Hematopoietic multipotent progenitor cell (in vitro differentiated cells): ENCODE measurements around the gene LTA4H. TPM values are rescaled to one million over a fixed set of nuclear protein-coding genes. Genes with fewer than 3 reads are reported as not detected.

ENCODE experiments used
- DNase-seq, 3 donors: peaks; one replicate each; pipeline ENCODE4 v3.0.0-alpha.2; 2011 to 2015; ENCODE audit warnings: low read depth in 2 of 3, low spot score in 2 of 3
- total RNA-seq: library from RNA; depleted of rRNA; stranded (reverse); fragments of >200 nt; gene quantifications from one replicate; pipeline ENCODE4 v1.2.3, GENCODE V29; 2012

The LTA4H gene
- total RNA-seq, 1 donor, result 101 TPM

DNA sequence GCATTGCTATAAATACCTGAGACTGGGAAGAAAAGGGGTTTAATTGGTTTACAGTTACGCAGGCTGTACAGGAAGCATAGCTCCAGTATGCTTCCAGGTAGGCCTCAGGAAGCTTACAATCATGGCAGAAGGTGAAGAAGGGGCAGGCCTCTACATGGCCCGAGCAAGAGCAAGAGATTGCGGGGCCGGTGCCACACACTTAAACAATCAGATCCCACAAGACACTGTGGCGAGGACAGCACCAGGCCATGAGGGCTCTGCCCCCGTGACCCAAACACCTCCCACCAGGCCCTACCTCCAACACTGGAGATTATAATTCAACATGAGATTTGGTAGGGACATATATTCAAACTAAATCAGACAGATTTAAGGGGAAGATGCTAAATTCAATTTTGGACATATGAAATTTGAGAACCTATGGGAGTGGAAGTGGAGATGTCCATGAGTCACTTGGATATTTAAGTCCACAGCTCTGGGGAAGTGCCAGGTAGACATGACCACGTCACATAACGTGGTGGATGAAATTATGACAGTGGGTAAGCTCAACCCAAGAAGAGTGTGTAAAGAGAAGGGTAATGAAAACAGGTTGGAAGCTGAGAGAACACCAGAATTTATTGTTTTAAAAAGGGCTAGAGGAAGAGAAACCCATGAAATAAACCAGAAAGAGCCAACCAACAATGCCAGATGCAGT is 1.5 kb upstream of the LTA4H start:
- DNase-seq, result no peak

DNA sequence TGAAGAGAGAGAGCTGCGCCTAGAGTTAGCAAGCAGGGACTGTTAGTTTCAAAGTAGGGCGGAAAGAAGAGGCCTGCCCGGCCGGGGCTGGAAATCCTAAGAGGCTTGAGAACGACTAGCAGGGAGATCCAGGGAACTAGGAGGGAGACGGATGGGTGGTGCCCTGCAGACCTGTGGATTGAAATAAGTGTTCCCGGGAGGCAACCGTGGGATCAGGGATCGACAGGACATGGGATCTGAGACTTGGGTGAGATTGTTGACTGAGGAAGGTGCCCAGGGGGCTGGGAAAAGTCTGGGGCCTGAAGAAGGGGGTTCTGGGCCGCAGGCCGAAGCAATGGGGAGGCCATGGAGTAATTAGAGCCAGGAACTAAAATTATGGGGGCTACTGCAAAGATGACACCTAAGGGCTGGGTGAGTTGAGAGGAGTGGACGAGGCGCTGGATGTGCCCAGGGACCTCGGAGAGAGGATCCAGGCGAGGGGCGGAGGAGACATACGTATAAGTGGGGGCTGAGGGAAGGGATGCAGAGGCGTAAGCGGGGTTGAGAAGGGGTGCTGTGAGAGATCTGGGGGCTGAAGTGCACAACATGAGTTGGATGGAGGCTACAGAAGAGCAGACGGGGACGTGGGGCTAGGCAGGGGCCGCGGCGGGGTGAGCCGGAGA is 635 bp downstream of the LTA4H start:
- peak in 1 of 3 donors; percentile 16 for DNase-seq

DNA sequence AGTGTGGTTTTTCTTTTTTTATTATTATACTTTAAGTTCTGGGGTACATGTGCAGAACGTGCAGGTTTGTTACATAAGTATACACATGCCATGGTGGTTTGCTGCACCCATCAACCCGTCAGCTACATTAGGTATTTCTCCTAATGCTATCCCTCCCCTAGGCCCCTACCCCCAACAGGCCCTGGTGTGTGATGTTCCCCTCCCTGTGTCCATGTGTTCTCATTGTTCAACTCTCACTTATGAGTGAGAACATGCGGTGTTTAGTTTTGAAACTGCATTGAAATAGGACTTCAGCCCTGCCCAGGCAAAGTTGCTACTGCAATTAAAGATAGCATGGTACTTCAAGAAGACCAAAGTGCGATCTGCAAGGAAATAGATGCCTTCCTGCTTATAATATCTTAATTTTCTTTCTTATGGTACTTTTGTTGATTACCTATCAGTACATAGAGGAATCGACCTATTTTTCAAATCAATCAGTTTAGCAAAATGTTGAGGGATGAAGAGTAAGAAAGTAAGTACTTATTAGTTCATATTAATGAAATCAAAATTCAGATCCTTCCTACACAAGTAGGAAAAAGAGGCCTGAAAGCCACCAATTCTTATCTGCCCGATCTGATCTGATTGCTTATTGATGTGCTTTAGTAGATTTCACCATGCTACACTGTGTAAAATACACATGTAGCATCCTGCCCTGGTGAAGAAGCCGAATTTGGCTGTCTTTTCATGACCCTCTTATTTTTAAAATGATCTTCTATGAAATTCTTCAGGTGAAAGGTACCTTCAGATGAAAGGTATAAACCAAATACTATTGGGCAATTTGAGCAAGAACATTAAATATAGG is 1.6 kb downstream of the LTA4H start:
- DNase-seq, result no peak

DNA sequence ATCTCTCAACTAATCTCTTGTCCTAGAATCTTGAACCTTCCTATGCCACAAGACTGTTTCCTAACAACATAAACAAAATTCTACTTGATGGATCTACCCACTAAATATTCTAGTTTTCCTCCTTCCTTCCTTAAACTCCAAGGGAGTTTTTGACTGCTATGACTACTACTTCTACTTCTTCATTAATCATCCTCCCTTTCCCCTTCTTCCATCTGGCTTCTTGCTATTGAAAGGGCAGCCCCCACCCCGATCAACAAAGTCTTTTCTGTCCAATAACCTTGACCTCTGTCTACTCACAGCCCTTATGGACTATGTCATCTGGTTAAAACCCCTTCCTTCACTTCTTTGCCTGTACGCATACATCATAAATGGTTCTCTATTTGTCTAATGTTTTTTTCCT is 5.6 kb downstream of the LTA4H start:
- no peak for DNase-seq

DNA sequence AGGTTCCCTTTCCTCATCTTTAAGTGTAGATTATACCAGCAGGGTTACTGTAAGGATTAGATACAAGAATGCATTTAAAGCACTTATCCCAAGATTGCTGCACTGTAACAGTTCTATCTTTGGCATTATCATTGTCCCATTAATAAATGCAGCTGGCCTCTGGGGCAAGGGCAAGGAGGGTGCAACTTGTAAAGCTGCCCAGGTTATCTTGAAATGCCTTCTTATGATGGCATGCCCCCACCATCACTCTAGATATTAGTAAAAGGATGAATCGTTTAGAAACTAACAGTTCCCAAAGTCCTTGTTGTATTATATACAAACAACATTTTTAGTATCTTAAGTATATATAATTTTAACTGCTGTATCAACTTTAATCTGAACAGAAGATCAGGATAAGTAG is 6.8 kb downstream of the LTA4H start:
- no peak for DNase-seq

DNA sequence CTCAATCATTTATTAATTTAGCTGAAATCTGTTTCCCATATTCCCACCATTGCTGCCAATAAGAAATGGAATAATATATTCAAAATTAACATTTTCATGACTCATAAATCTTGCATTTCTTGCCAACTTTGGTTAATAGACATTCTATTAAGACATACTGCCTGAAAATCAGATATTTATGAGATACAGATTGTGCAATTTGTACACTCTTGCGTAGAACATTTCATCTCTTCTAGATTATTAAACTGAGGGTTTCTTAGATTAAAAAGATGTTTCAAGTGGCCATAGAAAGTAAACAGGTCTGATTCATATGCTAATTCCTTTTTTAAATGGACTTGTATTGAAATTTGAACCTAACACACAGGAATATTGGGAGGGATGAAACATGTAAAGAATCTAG is 9.1 kb downstream of the LTA4H start:
- DNase-seq, result no peak

DNA sequence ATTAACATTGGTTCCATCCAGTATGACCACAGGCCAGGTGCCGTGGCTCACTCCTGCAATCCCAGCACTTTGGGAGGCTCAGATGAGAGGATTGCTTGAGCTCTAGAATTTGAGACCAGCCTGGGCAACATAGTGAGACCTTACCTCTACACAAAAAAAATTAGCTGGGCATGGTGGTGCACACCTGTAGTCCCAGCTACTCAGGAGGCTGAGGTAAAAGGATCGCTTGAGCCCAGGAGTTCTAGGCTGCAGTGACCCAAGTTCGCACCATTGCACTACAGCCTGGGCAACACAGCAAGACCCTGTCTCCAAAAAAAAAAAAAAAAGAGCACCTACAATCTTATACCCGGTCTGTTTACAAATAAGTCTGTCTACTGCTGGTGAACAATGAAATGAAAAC is 9.9 kb downstream of the LTA4H start:
- no peak for DNase-seq

DNA sequence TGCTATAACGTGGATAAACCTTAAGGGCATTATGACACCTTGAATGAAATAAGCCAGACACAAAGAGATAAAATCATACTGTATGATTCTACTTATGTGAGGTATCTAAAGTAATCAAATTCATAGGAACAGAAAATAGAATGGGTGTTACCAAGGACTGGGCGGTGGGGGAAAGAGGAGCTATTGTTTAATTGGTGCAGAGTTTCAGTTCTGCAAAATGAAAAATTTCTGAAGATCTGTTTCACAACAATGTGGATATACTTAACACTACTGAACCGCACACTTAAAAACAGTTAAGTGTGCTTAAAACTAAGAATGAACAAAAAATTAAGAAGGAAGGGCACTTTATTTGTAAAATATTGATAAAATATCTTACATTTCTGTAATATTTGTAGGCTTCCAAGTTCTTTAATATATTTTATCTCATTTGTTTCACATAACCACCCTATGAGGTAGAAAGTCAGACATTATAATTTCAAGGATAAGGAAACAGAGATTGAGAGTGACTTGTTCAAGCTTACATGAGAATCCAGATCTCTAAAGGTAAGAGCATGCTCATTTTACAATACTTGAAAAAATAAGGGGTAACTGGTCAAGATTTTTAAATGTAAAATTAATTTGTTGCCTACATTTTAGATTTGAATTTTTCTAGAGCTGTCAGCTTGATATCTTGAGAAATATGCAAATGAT is 14.9 kb downstream of the LTA4H start:
- no peak for DNase-seq

DNA sequence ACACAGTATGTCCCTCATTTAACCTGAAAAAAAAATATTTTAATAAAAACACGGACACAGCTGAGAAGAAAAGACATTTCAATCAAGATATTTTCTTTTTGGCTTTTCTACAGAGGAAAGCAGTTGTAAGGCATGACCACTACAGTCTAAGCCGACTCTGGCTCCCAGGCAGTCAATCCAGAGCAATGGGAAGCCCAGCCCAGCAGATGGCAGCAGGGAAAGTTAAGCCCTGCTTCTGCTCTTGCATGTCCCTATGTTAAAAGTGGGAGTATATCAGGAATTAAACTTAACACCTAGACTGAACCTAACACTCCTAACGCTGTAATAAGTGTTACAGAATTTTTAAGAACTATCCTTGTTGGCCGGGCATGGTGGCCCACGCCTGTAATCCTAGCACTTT is 19.7 kb downstream of the LTA4H start:
- DNase-seq, result peak in 1 of 3 donors; percentile 22

DNA sequence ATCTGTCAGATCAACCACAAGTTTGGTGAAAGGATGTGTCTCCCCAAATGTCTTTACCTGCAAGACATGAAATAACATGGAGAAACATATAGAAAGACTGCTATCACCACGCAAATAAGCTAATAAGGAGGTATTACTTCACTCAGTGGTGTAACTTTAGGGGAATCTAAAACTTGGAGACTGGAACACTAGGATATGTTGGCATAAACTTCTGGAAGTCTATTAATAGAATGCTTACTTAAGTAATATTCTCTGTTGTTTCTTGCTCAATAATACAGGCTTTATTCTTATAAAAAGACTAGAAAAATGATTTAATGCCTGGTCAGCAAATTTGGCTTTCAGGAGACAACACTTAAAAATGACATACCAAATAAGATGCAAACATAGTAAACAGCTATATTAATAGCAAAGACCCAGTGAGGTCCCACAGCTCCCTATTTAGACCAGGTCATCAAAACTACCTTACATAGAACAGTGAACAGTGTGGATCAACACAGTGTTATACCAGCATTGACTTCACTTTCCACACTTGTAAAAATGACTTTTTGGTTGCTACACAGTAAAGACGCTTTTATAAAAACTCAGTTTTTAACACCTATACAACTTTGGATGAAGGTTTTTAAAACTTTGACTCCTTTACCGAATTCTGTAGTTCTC is 20.3 kb downstream of the LTA4H start:
- DNase-seq, result no peak

DNA sequence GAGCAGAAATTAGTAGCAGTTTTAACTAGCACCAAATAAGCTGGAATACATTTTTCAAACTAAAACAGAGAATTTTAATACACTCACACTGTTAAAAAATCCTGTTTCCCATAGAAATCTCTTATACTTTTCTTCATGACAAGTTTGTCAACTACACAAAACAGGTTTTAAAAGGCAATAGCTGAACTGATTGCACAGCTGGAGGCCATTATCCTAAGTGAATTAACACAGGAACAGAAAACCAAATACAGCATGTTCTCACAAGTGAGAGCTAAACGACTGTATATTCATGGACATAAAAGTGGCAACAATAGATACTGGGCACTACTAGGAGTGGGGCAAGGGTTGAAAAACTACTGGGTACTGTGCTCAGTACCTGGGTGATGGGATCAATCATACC is 27.7 kb downstream of the LTA4H start:
- no peak for DNase-seq

DNA sequence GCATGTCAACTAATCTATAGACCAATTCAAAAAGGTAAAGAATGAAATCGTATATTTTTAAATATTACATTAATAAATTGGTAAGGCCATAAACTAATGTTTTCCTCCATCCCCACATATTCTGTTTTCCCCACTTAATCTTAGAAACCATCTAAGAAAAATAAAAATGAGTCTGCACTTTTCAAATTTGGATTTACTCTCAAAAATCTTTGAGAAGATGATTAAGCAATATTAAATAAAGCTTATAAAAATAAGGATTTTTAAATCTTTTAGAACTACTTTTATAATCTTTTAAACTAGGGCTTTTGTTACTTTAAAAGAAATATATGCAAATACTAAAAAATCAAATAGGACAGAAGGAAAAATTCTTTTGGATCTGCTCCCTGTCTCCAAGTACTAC is 28.7 kb downstream of the LTA4H start:
- no peak for DNase-seq

DNA sequence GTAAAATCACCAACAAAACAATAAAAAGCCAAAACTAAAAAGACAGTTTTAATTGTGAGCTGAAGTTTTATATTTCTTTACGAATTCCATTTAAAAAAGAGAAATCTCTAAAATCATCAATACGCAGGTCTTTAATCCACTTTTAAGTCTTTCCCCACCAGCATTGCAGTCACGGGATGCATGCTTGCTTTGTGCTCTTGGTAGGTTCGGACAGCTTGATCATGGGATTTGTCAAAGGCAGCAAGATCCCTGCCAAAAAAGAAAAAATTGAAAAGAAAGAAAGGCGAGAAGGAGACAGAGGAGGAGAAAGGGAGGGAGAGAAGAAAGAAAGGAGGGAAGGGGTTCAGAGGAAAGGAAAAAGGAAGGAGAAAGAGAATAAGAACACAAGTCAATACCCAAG is 34.5 kb downstream of the LTA4H start:
- no peak for DNase-seq

DNA sequence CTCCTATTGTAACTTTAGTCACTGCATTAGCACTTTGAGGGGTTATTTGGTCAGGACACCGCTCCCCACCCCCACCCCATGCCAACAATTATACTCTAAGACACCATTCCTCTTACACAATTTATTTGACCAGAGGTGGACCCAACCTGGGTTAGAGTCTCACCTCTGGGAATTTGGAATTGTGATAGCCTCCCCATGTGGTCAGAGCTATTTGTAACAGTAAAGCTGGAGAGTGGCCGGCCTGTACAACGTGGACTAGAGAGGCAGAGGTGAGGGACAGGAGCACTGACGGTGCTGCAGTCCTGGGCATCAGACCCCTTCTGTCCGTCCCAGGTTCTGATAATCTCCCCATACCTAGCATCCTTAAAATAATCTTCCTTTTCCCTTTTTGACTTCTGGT is 35.9 kb downstream of the LTA4H start:
- no peak for DNase-seq

DNA sequence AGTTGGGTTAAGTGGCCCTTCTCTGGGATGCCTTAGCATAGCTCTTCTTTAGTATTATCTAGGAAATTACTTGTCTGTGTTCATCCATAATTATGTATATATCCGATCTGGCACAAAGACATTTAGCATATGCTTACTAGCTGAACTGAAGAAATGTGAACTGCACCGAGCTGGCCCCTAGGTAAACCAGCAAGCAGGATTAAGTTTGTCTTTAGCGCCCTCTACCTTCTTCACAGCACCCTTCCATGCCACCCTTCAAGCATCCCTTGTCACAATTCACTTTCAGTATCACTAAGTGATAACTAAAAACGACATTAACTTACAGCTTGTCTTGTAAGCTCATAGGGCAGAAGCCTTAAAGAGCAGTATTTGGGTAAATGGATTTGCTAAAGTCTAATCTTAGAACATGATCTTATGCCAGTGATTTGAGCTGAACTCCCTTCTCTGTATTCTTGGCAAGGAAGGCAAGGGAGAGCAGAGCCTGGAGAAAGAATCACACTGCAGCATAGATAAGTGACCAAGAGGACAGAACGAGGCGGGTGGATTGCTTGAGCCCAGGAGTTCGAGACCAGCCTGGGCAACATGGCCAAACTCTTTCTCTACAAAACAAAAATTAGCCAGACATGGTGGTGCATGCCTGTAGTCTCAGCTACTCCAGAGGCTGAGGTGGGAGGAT is 36.6 kb downstream of the LTA4H start:
- peak; percentile 16 to 84 (median 53) for DNase-seq

DNA sequence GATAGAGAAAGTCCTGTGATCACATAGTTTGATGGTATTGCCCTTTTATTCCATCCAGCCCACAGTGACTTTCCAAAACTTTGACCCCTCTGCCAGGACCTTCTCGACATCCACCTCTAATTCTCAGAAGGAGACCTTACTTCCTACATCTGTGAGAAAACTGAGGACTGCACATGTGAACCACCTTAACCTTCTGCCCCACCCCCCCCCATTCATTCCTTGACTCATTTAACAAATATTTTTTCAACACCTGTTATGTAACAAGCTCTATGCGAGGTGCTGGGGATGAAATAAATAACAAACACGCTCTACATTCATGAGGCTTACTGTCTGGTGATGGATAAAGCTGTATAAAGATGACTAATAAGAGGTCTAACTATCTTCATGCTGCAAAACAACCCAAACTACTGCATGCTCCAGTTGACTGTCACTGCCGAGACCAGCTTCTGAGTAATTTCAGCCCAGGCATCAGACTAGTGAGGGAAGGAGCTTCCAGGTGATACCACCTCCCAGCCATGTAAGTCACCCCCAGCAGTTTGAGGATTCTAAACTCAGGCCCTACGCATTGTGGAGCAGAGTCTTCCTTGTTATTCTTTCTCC is 37.4 kb downstream of the LTA4H start:
- DNase-seq, result no peak

DNA sequence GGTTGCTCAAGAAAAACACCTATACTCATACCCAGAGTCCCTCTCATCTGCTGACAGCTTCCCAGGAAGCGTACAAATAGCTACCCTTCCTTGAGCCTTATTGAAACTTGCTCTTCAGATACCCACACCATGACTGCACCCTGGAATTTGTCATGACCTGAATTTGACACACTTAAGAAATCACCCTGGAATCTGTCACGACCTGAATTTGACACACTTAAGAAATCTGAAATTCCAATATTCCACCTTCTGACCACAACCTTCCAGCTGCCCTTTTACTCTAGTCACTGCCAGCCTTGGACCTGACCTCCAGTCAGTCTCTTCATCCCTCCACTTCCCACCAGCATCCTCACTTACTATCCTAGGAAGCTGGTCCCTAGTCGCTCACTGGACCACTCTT is 38.1 kb downstream of the LTA4H start:
- no peak for DNase-seq

DNA sequence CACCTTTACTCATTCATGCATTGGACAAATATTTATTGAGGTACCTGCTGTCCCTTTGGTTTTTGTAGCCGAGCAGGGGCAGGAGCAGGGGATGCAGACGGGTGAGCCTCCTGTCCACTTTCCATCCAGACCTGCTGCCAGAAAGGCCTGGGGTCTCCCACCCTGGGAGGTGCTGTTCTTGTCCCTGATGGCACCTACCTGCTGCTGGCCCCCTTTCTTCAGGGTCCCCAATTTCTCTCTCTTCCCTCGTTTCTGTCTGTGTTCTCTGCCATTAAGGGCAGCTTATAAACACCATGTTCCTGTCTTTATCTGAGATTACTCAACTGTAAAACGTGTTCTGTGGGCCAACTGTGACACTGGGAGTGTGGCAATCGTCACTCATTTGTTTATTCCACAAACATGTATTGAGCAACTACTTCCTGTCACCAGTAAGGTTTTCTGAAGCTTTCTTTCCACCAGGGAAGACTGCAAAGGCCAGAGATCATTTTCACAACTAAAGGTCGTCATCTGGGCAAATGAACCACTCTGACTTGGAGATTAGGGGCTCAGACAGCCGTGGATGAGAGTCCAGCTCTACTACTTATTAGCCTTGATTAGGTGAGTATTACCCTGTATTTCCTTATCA is 39.2 kb downstream of the LTA4H start, which contains the start of gene HAL:
Gene HAL (minus strand): TSS at position 311 of the 625 bp plus-strand sequence. CDS start 434 bp downstream, outside the sequence.
- no peak for DNase-seq
